Adrenal gland (tissue), 12 donors: Measurements from ENCODE around the gene MAN1C1. TPM values are rescaled to one million over a fixed set of nuclear protein-coding genes. Genes with fewer than 3 reads are reported as not detected.

Experiments used
- DNase-seq, 7 donors: peaks; one replicate each; pipeline ENCODE4 v3.0.0-alpha.2; 2019 to 2020
- H3K27ac ChIP-seq, 5 donors: fragments of 200-600 bp; sonication (generic) in 4 of 5; 1 replicate in 3 of 5; 2 replicates in 2 of 5; pipeline versions ENCODE4 v1.5.1 to v1.8.0; 2016 to 2020; ENCODE audit warnings: mild to moderate bottlenecking in 1 of 5
- H3K27me3 ChIP-seq: fragments of 200-600 bp; 2 replicates; pipeline ENCODE4 v1.8.0; 2021
- H3K36me3 ChIP-seq, 2 donors: fragments of 200-600 bp; replicated peaks in 1 of 2; 1 replicate in 1 of 2; 2 replicates in 1 of 2; pipeline versions ENCODE4 v1.5.1 to v1.8.0; 2018 to 2022
- H3K4me1 ChIP-seq, 2 donors: fragments of 200-600 bp; replicated peaks in 1 of 2; 1 replicate in 1 of 2; 2 replicates in 1 of 2; pipeline versions ENCODE4 v1.5.1 to v1.8.0; 2018 to 2021
- H3K4me3 ChIP-seq, 4 donors: fragments of 200-600 bp; sonication (generic) in 3 of 4; one replicate each; pipeline ENCODE4 v1.5.1; 2016 to 2018
- H3K9me3 ChIP-seq, 3 donors: fragments of 200-600 bp; sonication (generic) in 1 of 3; replicated peaks in 1 of 3; 1 replicate in 2 of 3; 2 replicates in 1 of 3; pipeline versions ENCODE4 v1.5.1 to v1.8.0; 2016 to 2021
- POLR2A ChIP-seq, 2 donors: fragments of 450-650 bp; IDR thresholded peaks; one replicate each; pipeline ENCODE4 v1.6.1; 2017; ENCODE audit warnings: antibody characterized with exemption in 2 of 2, mild to moderate bottlenecking in 2 of 2, moderate library complexity in 1 of 2
- WGBS, 4 donors: extraction: QIAGEN DNeasy Blood & Tissue Kit in 2 of 4; methylation state at CpG; one replicate each; pipeline versions ENCODE4 v1.1.5 to v1.1.7; 2013 to 2017; 5-methylcytosine and 5-hydroxymethylcytosine counted together
- intact Hi-C, 2 donors: fragments of 100-400 bp; cut with DNase I; formaldehyde crosslinking; loops; one replicate each; pipeline versions ENCODE4 v1.14.1 to v1.15.0; 2022 to 2023
- polyA plus RNA-seq, 3 donors: library from polyadenylated mRNA; stranded (reverse); fragments of 200-250 nt in 2 of 3; fragments of 350-450 nt in 1 of 3; fragmentation: Illumina TruSeq in 1 of 3; extraction: RNeasy Lipid Tissue Mini Kit (QIAGEN cat#74804) in 1 of 3; gene quantifications; one replicate each; pipeline ENCODE4 v1.2.3, GENCODE V29; 2013 to 2014
- total RNA-seq, 9 donors: library from RNA; depleted of rRNA in 4 of 9; stranded (reverse); fragments of >200 nt in 4 of 9; fragments of 120-200 nt in 1 of 9; fragmentation: NEBNext Ultra II Directional in 1 of 9; extraction: Animal tissue kit (Norgen Biotek cat#: 25700) in 1 of 9; gene quantifications; one replicate each; pipeline versions ENCODE4 v1.1.0 to v1.2.4, GENCODE V29; 2013 to 2023
- TF ChIP-seq, protein P1 (sequence below), 6 experiments: fragments of 450-650 bp in 4 of 6; fragments of 200-600 bp in 2 of 6; sonication (generic) in 1 of 6; IDR thresholded peaks; 1 replicate in 5 of 6; 2 replicates in 1 of 6; pipeline versions ENCODE4 v1.5.1 to v1.8.0; 2016 to 2021; ENCODE audit warnings: antibody characterized with exemption in 6 of 6, mild to moderate bottlenecking in 2 of 6, moderate library complexity in 1 of 6
- donor health status: healthy with polysubstance abuse.
- donor health status: Bipolar disorder and iron deficiency.
- donor health status: DM: yes; HTN: yes; CAD: no.
- donor health status: DM: no; HTN: no; CAD: no.
- donor health status: DM: no; HTN: no; CAD: no.
- donor health status: DM: yes; HTN: yes; CAD: no.

Gene MAN1C1
- total and polyA plus RNA-seq, 12 donors: 2.7 to 58.7 (median 27.7) TPM

DNA sequence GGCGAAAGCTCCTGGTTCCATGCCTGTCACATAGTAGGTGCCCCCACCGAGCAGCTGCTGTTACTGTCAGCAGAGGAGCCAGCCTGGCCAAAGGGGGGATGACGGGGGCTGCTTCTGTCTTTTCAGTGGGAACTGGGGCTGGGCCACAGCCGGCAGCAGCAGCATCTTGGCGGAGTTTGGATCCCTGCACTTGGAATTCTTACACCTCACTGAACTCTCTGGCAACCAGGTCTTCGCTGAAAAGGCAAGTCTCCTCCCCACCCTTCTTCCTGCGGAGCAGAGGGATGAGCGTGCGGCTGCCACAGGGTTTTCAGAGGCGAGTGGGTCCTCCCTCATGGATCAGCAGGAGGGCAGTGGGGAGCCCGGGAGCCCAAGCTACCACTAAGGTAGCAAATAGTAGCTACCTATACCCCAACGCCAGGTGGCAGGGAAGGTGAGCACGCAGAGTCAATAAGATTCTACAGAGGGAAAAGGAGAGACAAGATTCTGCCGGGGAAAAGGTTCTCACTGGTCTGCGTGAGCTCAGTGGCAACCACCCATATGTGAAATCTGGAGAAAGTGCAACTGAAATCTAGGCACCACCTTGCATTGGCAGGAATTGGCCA, 142.0 kb downstream of the MAN1C1 start:
- TF ChIP-seq, protein P1, sequence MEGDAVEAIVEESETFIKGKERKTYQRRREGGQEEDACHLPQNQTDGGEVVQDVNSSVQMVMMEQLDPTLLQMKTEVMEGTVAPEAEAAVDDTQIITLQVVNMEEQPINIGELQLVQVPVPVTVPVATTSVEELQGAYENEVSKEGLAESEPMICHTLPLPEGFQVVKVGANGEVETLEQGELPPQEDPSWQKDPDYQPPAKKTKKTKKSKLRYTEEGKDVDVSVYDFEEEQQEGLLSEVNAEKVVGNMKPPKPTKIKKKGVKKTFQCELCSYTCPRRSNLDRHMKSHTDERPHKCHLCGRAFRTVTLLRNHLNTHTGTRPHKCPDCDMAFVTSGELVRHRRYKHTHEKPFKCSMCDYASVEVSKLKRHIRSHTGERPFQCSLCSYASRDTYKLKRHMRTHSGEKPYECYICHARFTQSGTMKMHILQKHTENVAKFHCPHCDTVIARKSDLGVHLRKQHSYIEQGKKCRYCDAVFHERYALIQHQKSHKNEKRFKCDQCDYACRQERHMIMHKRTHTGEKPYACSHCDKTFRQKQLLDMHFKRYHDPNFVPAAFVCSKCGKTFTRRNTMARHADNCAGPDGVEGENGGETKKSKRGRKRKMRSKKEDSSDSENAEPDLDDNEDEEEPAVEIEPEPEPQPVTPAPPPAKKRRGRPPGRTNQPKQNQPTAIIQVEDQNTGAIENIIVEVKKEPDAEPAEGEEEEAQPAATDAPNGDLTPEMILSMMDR (IDR thresholded peaks at IDR 0.05): no peak
- no peak for TF ChIP-seq POLR2A (IDR thresholded peaks at IDR 0.05)
- Histone ChIP-seq H3K4me3 (no peak overlapping the region), H3K9me3 (no peaks in the 10 kb centered on the region), H3K27ac (no peak overlapping the region), H3K4me1 (no peaks in the 10 kb centered on the region), H3K27me3 (no peaks in the 10 kb centered on the region), H3K36me3 (peaks cover 0 to 16% of the 10 kb centered on the region in 2 donors)
- intact Hi-C loops: no loop called here
- 93 to 97% (median 96%) methylated on average over 8 to 15 of the region's 15 CpGs for WGBS, 4 donors
- no peak for DNase-seq

DNA sequence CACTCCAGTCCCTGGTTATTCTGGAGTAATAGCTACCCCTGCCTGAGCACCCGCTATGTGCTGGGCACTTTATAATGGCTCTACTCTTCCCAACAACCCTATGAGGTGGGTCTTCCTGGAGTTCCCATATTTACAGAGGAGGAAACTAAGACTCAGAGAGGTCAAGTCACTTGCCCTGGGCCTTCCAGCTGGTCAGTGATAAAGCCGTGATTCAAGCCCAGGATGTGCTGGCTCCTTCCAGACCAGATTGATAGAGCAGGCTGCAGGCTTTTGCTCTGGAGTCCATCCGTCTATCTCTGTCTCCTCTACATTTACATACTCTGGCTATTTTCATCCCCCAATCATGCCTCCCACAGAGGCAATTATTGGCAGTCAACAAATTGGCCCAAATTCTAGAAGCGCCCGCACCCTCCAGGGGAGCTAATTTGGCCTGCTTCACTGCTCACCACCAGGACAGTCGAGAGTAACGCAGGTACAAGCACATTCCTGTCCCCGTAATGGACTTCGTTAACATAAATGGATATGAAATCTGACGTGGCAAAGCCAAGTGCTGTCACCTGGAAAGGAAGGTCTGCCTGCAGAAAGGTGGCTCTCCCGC, 143.6 kb downstream of the MAN1C1 start:
- H3K4me1 ChIP-seq: no peaks in the 10 kb centered on the region
- TF ChIP-seq, protein P1 (IDR thresholded peaks at IDR 0.05): no peak
- no peak for TF ChIP-seq POLR2A (IDR thresholded peaks at IDR 0.05)
- H3K27ac ChIP-seq: no peak overlapping the region
- H3K9me3 ChIP-seq: no peaks in the 10 kb centered on the region
- H3K4me3 ChIP-seq: no peak overlapping the region
- no peak for DNase-seq
- peaks cover 0 to 15% of the 10 kb centered on the region in 2 donors for H3K36me3 ChIP-seq
- WGBS, 4 donors: 87 to 95% (median 92%) methylated on average over 10 to 11 of the region's 11 CpGs
- no peaks in the 10 kb centered on the region for H3K27me3 ChIP-seq
- intact Hi-C loops: no loop called here

DNA sequence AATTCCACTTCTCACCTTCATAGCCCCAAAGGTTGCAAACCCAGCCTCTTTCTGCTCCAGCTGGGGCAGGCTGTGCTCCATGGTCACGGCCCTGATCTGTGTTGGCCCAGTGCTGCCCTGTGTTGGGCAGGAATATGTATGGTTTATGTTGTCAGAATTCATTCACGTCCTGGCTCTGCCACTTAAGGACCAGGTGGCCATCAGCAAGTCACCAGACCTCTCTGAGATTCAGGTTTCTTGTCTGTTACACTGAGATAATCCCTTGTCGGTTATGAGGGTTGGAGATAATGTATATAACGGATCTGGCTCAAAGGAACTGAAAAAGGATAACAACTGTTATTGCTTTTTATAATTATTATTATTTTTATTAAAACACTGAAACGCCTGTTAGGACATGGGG, 144.3 kb downstream of the MAN1C1 start:
- intact Hi-C loops: no loop called here
- 73 to 83% (median 77%) methylated on average over 5 of the region's 5 CpGs for WGBS, 4 donors
- no peak for TF ChIP-seq POLR2A (IDR thresholded peaks at IDR 0.05)
- TF ChIP-seq, protein P1 (IDR thresholded peaks at IDR 0.05): no peak

DNA sequence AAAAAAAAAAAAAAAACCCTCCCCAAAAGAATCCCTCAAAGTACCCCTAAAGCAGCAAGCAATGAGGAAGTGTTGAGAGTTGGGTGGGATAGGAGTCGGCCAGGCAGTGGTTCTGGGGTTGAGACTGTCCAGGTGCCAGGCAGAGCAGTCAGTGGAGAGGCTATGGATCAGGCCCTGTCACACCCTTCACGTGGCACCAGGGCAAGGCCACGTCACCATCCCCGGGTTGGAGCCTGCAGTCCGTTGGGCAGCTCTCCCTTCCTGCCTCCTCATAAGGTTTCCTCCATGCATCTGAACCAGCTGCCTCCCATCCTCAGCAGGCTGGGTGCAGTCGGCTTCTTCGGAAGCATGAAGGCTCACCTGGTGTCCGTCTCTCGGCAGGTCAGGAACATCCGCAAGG, 146.9 kb downstream of the MAN1C1 start:
- TF ChIP-seq, protein P1 (IDR thresholded peaks at IDR 0.05): no peak
- no peak for TF ChIP-seq POLR2A (IDR thresholded peaks at IDR 0.05)
- 78 to 95% (median 88%) methylated on average over 7 to 10 of the region's 10 CpGs for WGBS, 4 donors

More for the DNA sequence above, 144.3 kb downstream of the MAN1C1 start:
- no peak overlapping the region for H3K27ac ChIP-seq
- no peaks in the 10 kb centered on the region for H3K9me3 ChIP-seq
- H3K4me3 ChIP-seq: no peak overlapping the region
- H3K36me3 ChIP-seq: peaks cover 0 to 9% of the 10 kb centered on the region in 2 donors
- no peaks in the 10 kb centered on the region for H3K27me3 ChIP-seq
- no peaks in the 10 kb centered on the region for H3K4me1 ChIP-seq
- DNase-seq: no peak

More for the DNA sequence above, 146.9 kb downstream of the MAN1C1 start:
- no peaks in the 10 kb centered on the region for H3K27me3 ChIP-seq
- no peak overlapping the region for H3K4me3 ChIP-seq
- no peak overlapping the region for H3K27ac ChIP-seq
- no peaks in the 10 kb centered on the region for H3K9me3 ChIP-seq
- H3K4me1 ChIP-seq: no peaks in the 10 kb centered on the region
- intact Hi-C loops: no loop called here
- no peak for DNase-seq
- H3K36me3 ChIP-seq: peaks cover 0 to 9% of the 10 kb centered on the region in 2 donors
